Muscle layer of colon (tissue), 2 donors: Measurements from ENCODE around the gene ADARB2.
"Not testable (repeated sequence)": the region's sequence is repeated elsewhere in the genome, so short reads cannot be mapped to it uniquely, and the experiment has no call there.

ENCODE experiments used
- H3K27ac ChIP-seq: one replicate; pipeline ENCODE4 v1.7.0; 2013; ENCODE audit warnings: low read depth, mild to moderate bottlenecking, low read length, moderate library complexity
- H3K27me3 ChIP-seq, 2 donors: one replicate each; pipeline ENCODE4 v1.7.0; 2013; ENCODE audit warnings: low read length in 2 of 2, mild to moderate bottlenecking in 2 of 2; ENCODE audit not compliant: insufficient read depth in 2 of 2, control insufficient read depth in 1 of 2
- H3K36me3 ChIP-seq: one replicate; pipeline ENCODE4 v1.7.0; 2013; ENCODE audit warnings: mild to moderate bottlenecking, low read length; ENCODE audit not compliant: insufficient read depth
- H3K4me1 ChIP-seq: one replicate; pipeline ENCODE4 v1.7.0; 2013; ENCODE audit warnings: mild to moderate bottlenecking, low read length; ENCODE audit not compliant: insufficient read depth
- H3K4me3 ChIP-seq, 2 donors: one replicate each; pipeline ENCODE4 v1.7.0; 2013; ENCODE audit warnings: low read length in 2 of 2, low read depth in 1 of 2, mild to moderate bottlenecking in 1 of 2, moderate library complexity in 1 of 2
- H3K9ac ChIP-seq: one replicate; pipeline ENCODE4 v1.7.0; 2013; ENCODE audit warnings: low read length
- H3K9me3 ChIP-seq: one replicate; pipeline ENCODE4 v1.7.0; 2013; ENCODE audit warnings: mild to moderate bottlenecking, low read length
- donor health status: abdominal sarcoma.
- donor health status: Adenocarcinoma of cecum.

ADARB2 gene

GRCh38 chr10:1229116-1229515 is 508.2 kb downstream of the ADARB2 start:
- H3K4me3 ChIP-seq: no peak overlapping the region
- no peaks in the 10 kb centered on the region for H3K27me3 ChIP-seq
- no peaks in the 10 kb centered on the region for H3K4me1 ChIP-seq
- no peak overlapping the region for H3K27ac ChIP-seq
- no peaks in the 10 kb centered on the region for H3K36me3 ChIP-seq
- H3K9me3 ChIP-seq: no peaks in the 10 kb centered on the region
- H3K9ac ChIP-seq: no peak overlapping the region

DNA sequence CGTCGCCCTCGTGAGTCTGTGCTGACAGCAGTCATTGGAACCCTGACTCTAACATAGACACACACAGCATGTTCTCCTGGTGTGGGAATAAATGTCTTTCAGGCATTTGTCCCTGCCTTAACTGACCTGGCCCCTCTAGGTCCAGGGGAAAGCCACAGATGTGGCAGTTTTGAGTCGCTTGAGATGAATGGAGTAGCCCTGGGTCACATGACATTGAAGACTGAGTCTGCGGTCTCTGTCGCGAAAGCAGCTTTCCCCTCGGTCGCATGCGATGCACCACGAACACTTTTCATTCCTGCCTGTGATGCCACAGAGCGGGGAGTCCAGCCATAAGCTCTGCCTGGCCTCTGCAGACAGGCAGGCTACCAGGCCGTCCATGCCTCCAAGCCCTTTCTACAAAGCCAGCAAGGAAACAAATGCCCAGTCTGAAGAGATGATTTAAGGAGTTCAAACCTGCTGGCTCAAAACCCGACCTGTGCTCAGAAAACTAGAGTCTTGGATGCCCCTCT is 508.8 kb downstream of the ADARB2 start:
- no peak overlapping the region for H3K27ac ChIP-seq
- H3K9me3 ChIP-seq: no peaks in the 10 kb centered on the region
- H3K4me3 ChIP-seq: no peak overlapping the region
- no peaks in the 10 kb centered on the region for H3K4me1 ChIP-seq
- H3K9ac ChIP-seq: no peak overlapping the region
- H3K36me3 ChIP-seq: no peaks in the 10 kb centered on the region
- H3K27me3 ChIP-seq: no peaks in the 10 kb centered on the region

DNA sequence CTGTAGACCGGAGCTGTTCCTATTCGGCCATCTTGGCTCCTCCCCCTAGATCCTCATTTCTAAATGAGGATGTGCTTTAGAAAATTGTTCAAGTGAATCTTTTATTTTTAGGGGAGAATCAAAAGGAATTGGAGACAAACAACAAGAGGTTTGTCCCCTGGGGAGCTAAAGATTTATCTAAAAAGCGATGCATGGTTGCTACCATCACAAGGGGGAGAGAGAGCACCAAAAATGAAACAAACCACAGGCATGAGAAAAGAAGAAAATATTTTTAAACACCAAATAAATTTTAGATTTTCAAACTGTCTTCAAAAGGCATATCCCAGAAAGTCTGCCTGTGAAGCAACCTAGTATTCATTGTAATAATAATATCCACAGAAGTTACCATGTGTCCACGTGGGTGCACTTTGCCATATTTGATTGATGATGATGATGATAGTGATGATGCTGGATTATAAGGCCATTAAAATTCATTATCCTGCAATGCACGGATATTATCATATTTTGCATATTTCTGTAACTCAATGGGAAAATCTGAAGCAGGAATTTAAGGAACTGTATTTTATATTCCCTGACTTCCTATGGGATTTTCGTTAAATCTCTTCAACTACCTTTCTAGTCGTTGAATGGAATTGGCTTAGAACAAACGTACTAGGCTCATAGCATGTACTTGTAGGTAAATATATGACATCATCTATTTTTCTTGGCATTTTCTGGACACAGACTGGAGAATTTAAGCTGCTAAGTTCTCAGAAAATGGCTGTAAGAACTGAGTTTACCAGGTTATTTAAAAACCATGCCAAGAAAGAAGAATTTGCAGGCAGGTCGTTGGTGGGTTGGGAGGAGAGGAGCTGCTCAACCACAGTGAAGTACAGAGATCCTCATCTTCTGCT is 509.6 kb downstream of the ADARB2 start:
- Histone ChIP-seq H3K4me1 (no peaks in the 10 kb centered on the region), H3K9me3 (no peaks in the 10 kb centered on the region), H3K36me3 (no peaks in the 10 kb centered on the region), H3K27me3 (no peaks in the 10 kb centered on the region), H3K27ac (no peak overlapping the region), H3K9ac (no peak overlapping the region), H3K4me3 (no peak overlapping the region)

- not testable (repeated sequence) for H3K4me3 ChIP-seq, H3K36me3 ChIP-seq, H3K9me3 ChIP-seq, H3K27ac ChIP-seq, H3K9ac ChIP-seq, H3K27me3 ChIP-seq, H3K4me1 ChIP-seq
Observed at GRCh38 chr10:1226907-1227306, 510.4 kb downstream of the ADARB2 start.

DNA sequence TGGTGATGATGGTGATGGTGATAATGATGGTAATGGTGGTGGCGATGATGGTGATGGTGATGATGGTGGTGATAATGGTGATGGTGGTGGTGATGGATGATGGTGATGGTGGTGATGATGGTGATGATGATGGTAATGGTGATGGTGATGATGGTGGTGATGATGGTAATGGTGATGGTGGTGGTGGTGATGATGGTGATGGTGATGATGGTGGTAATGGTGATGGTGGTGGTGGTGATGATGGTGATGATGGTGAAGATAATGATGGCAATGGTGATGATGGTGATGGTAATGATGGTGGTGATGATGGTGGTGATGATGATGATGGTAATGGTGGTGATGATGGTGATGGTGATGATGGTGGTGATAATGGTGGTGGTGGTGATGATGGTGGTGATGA is 517.5 kb downstream of the ADARB2 start:
- not testable (repeated sequence) for H3K9me3 ChIP-seq, H3K27ac ChIP-seq, H3K4me1 ChIP-seq, H3K9ac ChIP-seq, H3K36me3 ChIP-seq, H3K4me3 ChIP-seq, H3K27me3 ChIP-seq

- Histone ChIP-seq H3K4me1 (no peaks in the 10 kb centered on the region), H3K9me3 (no peaks in the 10 kb centered on the region), H3K27ac (no peak overlapping the region), H3K36me3 (no peaks in the 10 kb centered on the region), H3K4me3 (no peak overlapping the region), H3K9ac (no peak overlapping the region), H3K27me3 (no peaks in the 10 kb centered on the region)
Observed at GRCh38 chr10:1217661-1218060, 519.7 kb downstream of the ADARB2 start.

DNA sequence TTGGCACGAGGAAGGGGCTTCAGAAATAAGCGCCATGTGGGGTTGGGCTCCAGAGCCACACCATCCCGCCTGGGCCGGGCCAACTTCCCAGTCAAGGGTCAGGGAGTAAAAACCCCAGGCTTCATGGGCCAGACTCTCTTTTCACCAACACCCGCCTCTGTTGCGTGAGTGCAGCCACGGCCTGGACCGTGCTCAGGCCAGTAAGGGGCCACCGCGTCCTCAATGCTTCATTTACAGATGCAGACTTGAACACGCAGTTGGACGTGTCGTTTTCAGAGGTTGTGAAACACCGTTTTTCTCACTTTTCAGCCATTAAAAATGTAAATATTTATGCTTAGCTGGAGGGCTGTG is 520.1 kb downstream of the ADARB2 start:
- no peaks in the 10 kb centered on the region for H3K27me3 ChIP-seq
- no peak overlapping the region for H3K4me3 ChIP-seq
- H3K9me3 ChIP-seq: no peaks in the 10 kb centered on the region
- H3K4me1 ChIP-seq: no peaks in the 10 kb centered on the region
- no peak overlapping the region for H3K27ac ChIP-seq
- no peak overlapping the region for H3K9ac ChIP-seq
- H3K36me3 ChIP-seq: no peaks in the 10 kb centered on the region

DNA sequence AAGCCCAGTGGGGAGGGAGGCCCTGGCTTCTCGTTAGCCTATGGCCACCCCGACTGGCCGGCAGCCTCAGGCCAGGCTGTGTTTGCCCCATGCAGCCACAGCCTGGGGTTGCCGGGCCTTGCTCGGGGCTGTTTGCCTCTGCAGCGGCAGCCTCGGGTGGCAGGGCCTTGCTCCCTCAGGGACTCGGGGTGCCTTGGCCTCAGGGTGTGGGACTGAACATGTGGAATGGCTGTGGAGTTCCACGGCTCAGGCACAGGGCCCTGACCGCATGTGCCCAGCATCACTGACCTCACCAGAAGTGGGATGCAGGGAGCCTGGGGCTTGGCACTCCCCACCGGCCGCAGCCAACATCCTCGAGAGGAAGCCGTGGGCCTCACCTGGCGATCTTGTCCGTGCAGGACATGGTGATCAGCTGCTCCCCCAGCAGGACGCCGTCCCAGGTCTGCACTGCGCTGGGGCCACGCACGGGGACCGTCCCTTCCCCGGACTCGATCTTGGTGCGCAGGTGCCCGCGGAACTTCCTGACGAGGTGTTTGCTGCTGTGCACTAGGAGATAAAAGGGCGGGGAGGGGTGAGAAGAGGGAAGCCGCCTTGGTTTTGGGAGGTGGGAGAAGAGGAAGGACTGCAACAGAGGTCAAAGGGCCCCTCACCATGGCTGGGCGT is 520.6 kb downstream of the ADARB2 start:
- no peak overlapping the region for H3K4me3 ChIP-seq
- no peak overlapping the region for H3K27ac ChIP-seq

DNA sequence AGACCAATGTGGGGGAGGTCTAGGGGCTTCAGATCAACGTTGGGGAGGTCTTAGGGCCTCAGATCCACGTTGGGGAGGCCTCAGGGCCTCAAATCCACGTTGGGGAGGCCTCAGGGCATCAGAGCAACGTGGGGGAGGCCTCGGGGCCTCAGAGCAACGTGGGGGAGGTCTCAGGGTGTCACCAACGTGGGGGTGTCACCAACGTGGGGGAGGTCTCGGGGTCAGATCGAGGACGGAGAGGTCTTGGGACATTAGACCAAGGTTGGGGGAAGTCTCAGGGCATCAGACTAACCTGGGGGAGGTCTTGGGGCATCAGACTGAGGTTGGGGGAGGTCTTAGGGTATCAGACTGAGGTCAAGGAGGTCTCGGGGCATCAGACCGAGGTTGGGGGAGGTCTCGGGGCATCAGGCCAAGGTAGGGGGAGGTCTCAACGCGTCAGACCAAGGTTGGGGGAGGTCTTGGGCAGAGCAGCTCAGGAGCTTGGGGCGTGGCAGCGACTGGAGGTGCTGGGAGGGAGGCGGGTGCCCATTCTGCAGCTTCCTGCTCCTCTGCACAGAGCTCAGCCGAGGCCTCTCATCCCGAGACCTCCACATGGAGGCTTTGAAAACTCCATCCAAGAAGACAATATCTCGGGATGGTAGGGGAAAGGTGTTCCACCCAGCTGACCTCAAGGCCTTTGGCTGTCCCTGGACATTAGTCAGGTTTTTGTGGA is 521.3 kb downstream of the ADARB2 start:
- Histone ChIP-seq H3K27me3 (no peaks in the 10 kb centered on the region), H3K27ac (no peak overlapping the region), H3K4me1 (no peaks in the 10 kb centered on the region), H3K4me3 (no peak overlapping the region), H3K36me3 (no peaks in the 10 kb centered on the region), H3K9ac (no peak overlapping the region), H3K9me3 (no peaks in the 10 kb centered on the region)

More for the DNA sequence above, 520.6 kb downstream of the ADARB2 start:
- Histone ChIP-seq H3K4me1 (no peaks in the 10 kb centered on the region), H3K9me3 (no peaks in the 10 kb centered on the region), H3K36me3 (no peaks in the 10 kb centered on the region), H3K9ac (no peak overlapping the region), H3K27me3 (no peaks in the 10 kb centered on the region)

- H3K27me3 ChIP-seq: no peaks in the 10 kb centered on the region
- H3K9ac ChIP-seq: no peak overlapping the region
- no peaks in the 10 kb centered on the region for H3K9me3 ChIP-seq
- H3K4me1 ChIP-seq: no peaks in the 10 kb centered on the region
- no peaks in the 10 kb centered on the region for H3K36me3 ChIP-seq
- H3K27ac ChIP-seq: no peak overlapping the region
- no peak overlapping the region for H3K4me3 ChIP-seq
Observed at GRCh38 chr10:1214882-1215540, 522.3 kb downstream of the ADARB2 start.

- Histone ChIP-seq H3K9me3 (no peaks in the 10 kb centered on the region), H3K4me3 (no peak overlapping the region), H3K36me3 (no peaks in the 10 kb centered on the region), H3K27ac (no peak overlapping the region), H3K9ac (no peak overlapping the region), H3K4me1 (no peaks in the 10 kb centered on the region), H3K27me3 (no peaks in the 10 kb centered on the region)
Observed at GRCh38 chr10:1214071-1214675, 523.2 kb downstream of the ADARB2 start.
